ENCODE measurements around the gene SMC1B.
"Not testable (repeated sequence)": the region's sequence is repeated elsewhere in the genome, so short reads cannot be mapped to it uniquely, and the experiment has no call there.

SMC1B gene

GRCh38 chr22:45302751-45303150 lies 110.6 kb downstream of the SMC1B start:
- no peak for DNase-seq (ENCODE audit: low read depth in 2 of 2)

- DNase-seq (ENCODE audit: low read depth in 2 of 2), result no peak
Observed at GRCh38 chr22:45298934-45299505, 114.4 kb downstream of the SMC1B start.

GRCh38 chr22:45296628-45297297 lies 116.6 kb downstream of the SMC1B start:
- no peak for DNase-seq (ENCODE audit: low read depth in 2 of 2)

GRCh38 chr22:45295492-45295891 lies 117.9 kb downstream of the SMC1B start:
- DNase-seq (ENCODE audit: low read depth in 2 of 2), result no peak

GRCh38 chr22:45295004-45295403 lies 118.4 kb downstream of the SMC1B start:
- not testable (repeated sequence) for DNase-seq (ENCODE audit: low read depth in 2 of 2)
